SK-N-SH (cell line): ENCODE data around the gene CSTPP1. TPM values are rescaled to one million over a fixed set of nuclear protein-coding genes. Genes with fewer than 3 reads are reported as not detected.

Experiments used
- CTCF ChIA-PET: fragments of 300-600, 350-600 bp; formaldehyde crosslinking; extraction: SDS; loops from one replicate; lab custom pipeline; 2021; lab: Yijun Ruan, JAX
- POLR2A ChIA-PET: fragments of 350-600 bp; sonication (Branson Sonifier 250); formaldehyde crosslinking; extraction: SDS; loops from one replicate; lab custom pipeline; 2020; ENCODE audit warnings: antibody characterized with exemption, inconsistent platforms; lab: Yijun Ruan, JAX
- DNase-seq: peaks from one replicate; pipeline ENCODE4 v3.0.0; 2012
- H2AFZ ChIP-seq: fragments of 200-600 bp; sonication (generic); 2 replicates; pipeline ENCODE4 v1.8.1; 2016; ENCODE audit warnings: antibody characterized with exemption, mild to moderate bottlenecking, low read depth
- H3F3A ChIP-seq: fragments of 200-600 bp; sonication (generic); replicated peaks from 2 replicates; pipeline ENCODE3; 2016; ENCODE audit warnings: antibody characterized with exemption, mild to moderate bottlenecking; ENCODE audit not compliant: insufficient read depth
- H3K27ac ChIP-seq, 2 experiments: fragments of 200-500 bp in 1 of 2; fragments of 200-600 bp in 1 of 2; sonication (Bioruptor generic) in 1 of 2; sonication (generic), shearing (Covaris generic) in 1 of 2; 2 replicates each; pipeline versions ENCODE4 v1.5.1 to v1.6.1; 2014 to 2016; ENCODE audit warnings: low read depth in 2 of 2, inconsistent platforms in 1 of 2, low read length in 1 of 2, mild to moderate bottlenecking in 1 of 2, mixed read lengths in 1 of 2
- H3K27me3 ChIP-seq: fragments of 200-600 bp; sonication (generic), shearing (Covaris generic); 2 replicates; pipeline ENCODE4 v1.6.1; 2016; ENCODE audit warnings: mixed run types; ENCODE audit not compliant: insufficient read depth
- H3K36me3 ChIP-seq, 2 experiments: fragments of 200-500 bp in 1 of 2; fragments of 200-600 bp in 1 of 2; sonication (Bioruptor generic) in 1 of 2; sonication (generic) in 1 of 2; replicated peaks in 1 of 2; 2 replicates each; pipeline versions ENCODE3 to v1.5.1; 2014 to 2016; ENCODE audit warnings: low read length in 1 of 2, mild to moderate bottlenecking in 1 of 2; ENCODE audit not compliant: insufficient read depth in 2 of 2, control insufficient read depth in 1 of 2
- H3K4me1 ChIP-seq, 2 experiments: fragments of 200-500 bp in 1 of 2; fragments of 200-600 bp in 1 of 2; sonication (Bioruptor generic) in 1 of 2; sonication (generic), shearing (Covaris generic) in 1 of 2; 2 replicates each; pipeline versions ENCODE4 v1.5.1 to v1.6.1; 2014 to 2016; ENCODE audit warnings: low read depth in 1 of 2, low read length in 1 of 2, mixed run types in 1 of 2; ENCODE audit not compliant: insufficient read depth in 2 of 2, control insufficient read depth in 1 of 2
- H3K4me2 ChIP-seq: fragments of 200-600 bp; sonication (generic), shearing (Covaris generic); 2 replicates; pipeline ENCODE4 v1.6.1; 2017; ENCODE audit warnings: mixed run types
- H3K4me3 ChIP-seq, 2 experiments: fragments of 200-500 bp in 1 of 2; fragments of 200-600 bp in 1 of 2; sonication (Bioruptor generic) in 1 of 2; sonication (generic), shearing (Covaris generic) in 1 of 2; 2 replicates each; pipeline versions ENCODE4 v1.5.1 to v1.8.1; 2014 to 2016; ENCODE audit warnings: low read depth in 2 of 2, inconsistent platforms in 1 of 2, low read length in 1 of 2, mild to moderate bottlenecking in 1 of 2, mixed read lengths in 1 of 2, moderate library complexity in 1 of 2
- H3K79me2 ChIP-seq: fragments of 200-600 bp; sonication (generic); 2 replicates; pipeline ENCODE4 v1.8.1; 2017; ENCODE audit warnings: mild to moderate bottlenecking; ENCODE audit not compliant: insufficient read depth
- H3K9ac ChIP-seq: fragments of 200-600 bp; sonication (generic); 2 replicates; pipeline ENCODE4 v1.6.1; 2017; ENCODE audit warnings: mixed run types
- H3K9me2 ChIP-seq: fragments of 200-600 bp; sonication (generic); 2 replicates; pipeline ENCODE4 v1.6.1; 2017; ENCODE audit warnings: mixed run types
- H3K9me3 ChIP-seq: fragments of 200-600 bp; sonication (generic); 2 replicates; pipeline ENCODE4 v1.6.1; 2017; ENCODE audit warnings: mixed run types, mild to moderate bottlenecking, moderate library complexity
- H4K20me1 ChIP-seq: fragments of 200-600 bp; sonication (generic); 2 replicates; pipeline ENCODE4 v1.6.1; 2017; ENCODE audit warnings: mild to moderate bottlenecking, mixed run types; ENCODE audit not compliant: insufficient read depth
- CHD2 ChIP-seq: fragments of 150-350 bp; IDR thresholded peaks from 2 replicates; pipeline ENCODE4 v1.6.1; 2018; ENCODE audit warnings: low read length; ENCODE audit not compliant: partially characterized antibody
- EP300 ChIP-seq, 2 experiments: IDR thresholded peaks; 2 replicates each; pipeline versions ENCODE4 v1.4.0 to v1.6.1; 2012; ENCODE audit warnings: borderline replicate concordance in 1 of 2, low read depth in 1 of 2, low read length in 1 of 2
- GABPA ChIP-seq: IDR thresholded peaks from 2 replicates; pipeline ENCODE4 v1.4.0; 2012; ENCODE audit warnings: low read depth, mild to moderate bottlenecking
- JUND ChIP-seq: IDR thresholded peaks from 2 replicates; pipeline ENCODE4 v1.4.0; 2012
- MXI1 ChIP-seq: IDR thresholded peaks from 2 replicates; pipeline ENCODE4 v1.6.1; 2012; ENCODE audit warnings: mild to moderate bottlenecking, low read depth, low read length, improper control_type of control experiment
- REST ChIP-seq: IDR thresholded peaks from 2 replicates; pipeline ENCODE4 v1.6.1; 2012; ENCODE audit warnings: mild to moderate bottlenecking, low read depth, low read length, moderate library complexity
- RFX5 ChIP-seq: IDR thresholded peaks from 2 replicates; pipeline ENCODE4 v1.6.1; 2012; ENCODE audit warnings: mild to moderate bottlenecking, improper control_type of control experiment, low read length
- SIN3A ChIP-seq: IDR thresholded peaks from 2 replicates; pipeline ENCODE4 v1.6.1; 2012; ENCODE audit warnings: low read depth, mild to moderate bottlenecking, low read length, moderate library complexity, borderline replicate concordance
- TCF12 ChIP-seq: IDR thresholded peaks from 2 replicates; pipeline ENCODE4 v1.4.0; 2012
- TEAD4 ChIP-seq: IDR thresholded peaks from 2 replicates; pipeline ENCODE4 v1.4.0; 2012; ENCODE audit warnings: mild to moderate bottlenecking, borderline replicate concordance; ENCODE audit not compliant: insufficient read depth
- YY1 ChIP-seq: IDR thresholded peaks from 2 replicates; pipeline ENCODE4 v1.4.0; 2012; ENCODE audit warnings: low read depth, mild to moderate bottlenecking
- WGBS: methylation state at CpG from one replicate; pipeline ENCODE4 v1.1.6; 2017; ENCODE audit warnings: low lambda C conversion rate; 5-methylcytosine and 5-hydroxymethylcytosine counted together
- polyA plus RNA-seq, 3 experiments: library from polyadenylated mRNA; depleted of rRNA; stranded (reverse); fragments of >200 nt; gene quantifications; 2 replicates each; pipeline ENCODE4 v1.2.3, GENCODE V29; 2012
- TF ChIP-seq, protein P1 (sequence below): IDR thresholded peaks from 2 replicates; pipeline ENCODE4 v1.4.0; 2012; ENCODE audit warnings: low read depth
- TF ChIP-seq, protein P2 (sequence below): fragments of 150-350 bp; IDR thresholded peaks from 2 replicates; pipeline ENCODE4 v1.6.1; 2017; ENCODE audit warnings: antibody characterized with exemption, low read length, low read depth, borderline replicate concordance
- TF ChIP-seq, protein P3 (sequence below): fragments of 200-600 bp; sonication (generic); IDR thresholded peaks from 2 replicates; pipeline ENCODE4 v1.6.1; 2017; ENCODE audit warnings: antibody characterized with exemption, mild to moderate bottlenecking, moderate library complexity

Gene CSTPP1
- polyA plus RNA-seq, 1 of the 3 experiments (the other 2 are of a cell fraction) = 85.7 TPM

DNA sequence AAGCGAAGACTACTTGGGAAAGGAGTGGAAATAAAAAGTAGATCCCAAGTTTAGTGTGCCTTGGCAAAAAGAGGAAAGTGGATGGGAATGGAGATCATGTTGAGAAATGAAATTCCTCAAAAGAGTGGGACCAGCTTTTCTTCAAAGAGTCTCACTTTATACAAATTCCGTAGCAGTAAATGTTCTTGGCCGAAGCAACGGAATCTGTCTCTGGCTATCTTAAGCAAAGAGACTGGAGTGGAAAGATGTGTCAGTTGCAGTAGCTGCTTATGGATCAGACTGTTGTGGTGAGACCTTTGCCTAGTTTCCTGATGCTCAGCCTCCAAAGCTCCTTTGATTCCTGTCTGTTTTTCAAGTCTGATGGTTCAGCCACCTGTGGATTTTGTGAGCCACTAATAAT lies 73.6 kb downstream of the CSTPP1 start:
- TF ChIP-seq, protein P1, sequence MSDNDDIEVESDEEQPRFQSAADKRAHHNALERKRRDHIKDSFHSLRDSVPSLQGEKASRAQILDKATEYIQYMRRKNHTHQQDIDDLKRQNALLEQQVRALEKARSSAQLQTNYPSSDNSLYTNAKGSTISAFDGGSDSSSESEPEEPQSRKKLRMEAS = no peak
- TF ChIP-seq TEAD4 (no peak), REST (no peak), SIN3A (no peak), CHD2 (no peak), YY1 (no peak), GABPA (no peak), RFX5 (no peak), TCF12 (no peak), MXI1 (no peak), EP300 (IDR thresholded peaks at IDR 0.05; ENCODE audit: borderline replicate concordance in 1 of 2, low read depth in 1 of 2, low read length in 1 of 2) (no peak), JUND (no peak)
- TF ChIP-seq, protein P2, sequence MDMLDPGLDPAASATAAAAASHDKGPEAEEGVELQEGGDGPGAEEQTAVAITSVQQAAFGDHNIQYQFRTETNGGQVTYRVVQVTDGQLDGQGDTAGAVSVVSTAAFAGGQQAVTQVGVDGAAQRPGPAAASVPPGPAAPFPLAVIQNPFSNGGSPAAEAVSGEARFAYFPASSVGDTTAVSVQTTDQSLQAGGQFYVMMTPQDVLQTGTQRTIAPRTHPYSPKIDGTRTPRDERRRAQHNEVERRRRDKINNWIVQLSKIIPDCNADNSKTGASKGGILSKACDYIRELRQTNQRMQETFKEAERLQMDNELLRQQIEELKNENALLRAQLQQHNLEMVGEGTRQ = no peak
- TF ChIP-seq, protein P3, sequence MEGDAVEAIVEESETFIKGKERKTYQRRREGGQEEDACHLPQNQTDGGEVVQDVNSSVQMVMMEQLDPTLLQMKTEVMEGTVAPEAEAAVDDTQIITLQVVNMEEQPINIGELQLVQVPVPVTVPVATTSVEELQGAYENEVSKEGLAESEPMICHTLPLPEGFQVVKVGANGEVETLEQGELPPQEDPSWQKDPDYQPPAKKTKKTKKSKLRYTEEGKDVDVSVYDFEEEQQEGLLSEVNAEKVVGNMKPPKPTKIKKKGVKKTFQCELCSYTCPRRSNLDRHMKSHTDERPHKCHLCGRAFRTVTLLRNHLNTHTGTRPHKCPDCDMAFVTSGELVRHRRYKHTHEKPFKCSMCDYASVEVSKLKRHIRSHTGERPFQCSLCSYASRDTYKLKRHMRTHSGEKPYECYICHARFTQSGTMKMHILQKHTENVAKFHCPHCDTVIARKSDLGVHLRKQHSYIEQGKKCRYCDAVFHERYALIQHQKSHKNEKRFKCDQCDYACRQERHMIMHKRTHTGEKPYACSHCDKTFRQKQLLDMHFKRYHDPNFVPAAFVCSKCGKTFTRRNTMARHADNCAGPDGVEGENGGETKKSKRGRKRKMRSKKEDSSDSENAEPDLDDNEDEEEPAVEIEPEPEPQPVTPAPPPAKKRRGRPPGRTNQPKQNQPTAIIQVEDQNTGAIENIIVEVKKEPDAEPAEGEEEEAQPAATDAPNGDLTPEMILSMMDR = no peak
- Histone ChIP-seq H3K9me3 (no peaks in the 10 kb centered on the region), H3K9ac (no peak overlapping the region), H4K20me1 (no peaks in the 10 kb centered on the region), H3K36me3 (peaks cover 0 to 15% of the 10 kb centered on the region in 2 experiments), H3K27ac (no peak overlapping the region), H3K9me2 (no peaks in the 10 kb centered on the region), H3K4me2 (no peak overlapping the region), H3K4me3 (no peak overlapping the region), H3K79me2 (peaks cover 33% of the 10 kb centered on the region), H2AFZ (no peak overlapping the region), H3K27me3 (no peaks in the 10 kb centered on the region), H3K4me1 (peaks cover 11 to 24% of the 10 kb centered on the region in 2 experiments; a peak in 3 of 4 replicates), H3F3A (peaks cover 13% of the 10 kb centered on the region)
- DNase-seq = no peak
- ChIA-PET POLR2A (no interaction called here), CTCF (interaction anchor here (1.6 kb wide), 1 partner anchor 143 kb away, joined by 5 read pairs; no protein-coding TSS in a partner anchor)
- WGBS = 88% methylated on average over 4 of the region's 4 CpGs
